ENCODE measurements around the gene CBX3.

DNA sequence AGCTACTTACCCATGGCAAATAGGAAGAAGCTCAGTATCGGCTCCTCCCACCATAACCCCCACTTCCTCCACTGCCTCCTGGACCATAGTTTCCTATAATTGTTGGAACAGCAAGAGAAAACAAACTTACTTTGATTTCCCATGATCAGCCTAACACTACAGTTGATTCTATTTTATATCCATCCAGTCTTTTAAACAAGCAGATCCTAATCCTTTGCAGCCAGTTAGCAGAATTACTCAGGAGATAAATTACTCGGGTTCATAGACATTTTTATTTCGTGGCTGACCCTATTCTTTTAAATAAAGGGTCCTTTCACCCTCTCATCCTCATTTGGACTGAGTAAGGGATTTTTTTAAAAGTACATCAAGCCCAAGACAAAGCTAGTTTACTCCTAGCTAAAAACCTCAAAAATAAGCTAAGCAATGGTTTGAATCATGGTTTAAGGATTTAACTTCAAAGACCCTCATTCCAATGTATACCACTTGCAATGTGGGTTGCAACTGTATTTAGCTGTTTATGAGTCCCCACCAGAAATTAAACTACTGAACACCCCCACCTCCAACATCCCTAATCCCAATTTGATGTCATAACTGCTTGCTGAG, 9.0 kb upstream of the CBX3 start:
- no peak for TF ChIP-seq CEBPB (IDR thresholded peaks at IDR 0.05; ENCODE audit: borderline replicate concordance in 1 of 2, low read depth in 2 of 2, low read length in 2 of 2)
- TF ChIP-seq, protein P1, sequence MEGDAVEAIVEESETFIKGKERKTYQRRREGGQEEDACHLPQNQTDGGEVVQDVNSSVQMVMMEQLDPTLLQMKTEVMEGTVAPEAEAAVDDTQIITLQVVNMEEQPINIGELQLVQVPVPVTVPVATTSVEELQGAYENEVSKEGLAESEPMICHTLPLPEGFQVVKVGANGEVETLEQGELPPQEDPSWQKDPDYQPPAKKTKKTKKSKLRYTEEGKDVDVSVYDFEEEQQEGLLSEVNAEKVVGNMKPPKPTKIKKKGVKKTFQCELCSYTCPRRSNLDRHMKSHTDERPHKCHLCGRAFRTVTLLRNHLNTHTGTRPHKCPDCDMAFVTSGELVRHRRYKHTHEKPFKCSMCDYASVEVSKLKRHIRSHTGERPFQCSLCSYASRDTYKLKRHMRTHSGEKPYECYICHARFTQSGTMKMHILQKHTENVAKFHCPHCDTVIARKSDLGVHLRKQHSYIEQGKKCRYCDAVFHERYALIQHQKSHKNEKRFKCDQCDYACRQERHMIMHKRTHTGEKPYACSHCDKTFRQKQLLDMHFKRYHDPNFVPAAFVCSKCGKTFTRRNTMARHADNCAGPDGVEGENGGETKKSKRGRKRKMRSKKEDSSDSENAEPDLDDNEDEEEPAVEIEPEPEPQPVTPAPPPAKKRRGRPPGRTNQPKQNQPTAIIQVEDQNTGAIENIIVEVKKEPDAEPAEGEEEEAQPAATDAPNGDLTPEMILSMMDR (IDR thresholded peaks at IDR 0.05 in 2 of 3, conservative IDR thresholded peaks at IDR 0.05 in 1 of 3; ENCODE audit: control insufficient read depth in 2 of 3, extremely low read depth in 1 of 3, insufficient read depth in 1 of 3, low read depth in 3 of 3, low read length in 3 of 3) = no peak
- no peak for TF ChIP-seq POLR2A (IDR thresholded peaks at IDR 0.05; ENCODE audit: low read depth, low read length)

Data from GM12878 (cell line).